DOHH2 (cell line): ENCODE data around the gene C16orf95.

ENCODE experiments used
- H3F3A ChIP-seq: fragments of 200-600 bp; sonication (generic), shearing (Covaris generic); 2 replicates; pipeline ENCODE4 v1.6.0; 2016; ENCODE audit warnings: antibody characterized with exemption, mild to moderate bottlenecking; ENCODE audit not compliant: control insufficient read depth, insufficient read depth
- H3K27ac ChIP-seq: fragments of 200-600 bp; sonication (generic); 2 replicates; pipeline ENCODE4 v1.5.1; 2014; ENCODE audit warnings: low read depth, mild to moderate bottlenecking, low read length, moderate library complexity
- H3K27me3 ChIP-seq: fragments of 200-600 bp; sonication (generic); 2 replicates; pipeline ENCODE4 v1.6.1; 2014; ENCODE audit warnings: mild to moderate bottlenecking, low read length, mixed read lengths; ENCODE audit not compliant: control insufficient read depth
- H3K36me3 ChIP-seq: fragments of 200-600 bp; sonication (generic); 2 replicates; pipeline ENCODE4 v1.6.1; 2014; ENCODE audit warnings: mild to moderate bottlenecking, low read length, moderate library complexity, mixed read lengths; ENCODE audit not compliant: control insufficient read depth
- H3K4me1 ChIP-seq: fragments of 200-600 bp; sonication (generic); 2 replicates; pipeline ENCODE4 v1.6.1; 2014; ENCODE audit warnings: mild to moderate bottlenecking, low read length, mixed read lengths; ENCODE audit not compliant: control insufficient read depth
- H3K4me2 ChIP-seq: fragments of 200-600 bp; sonication (generic); 2 replicates; pipeline ENCODE4 v1.6.0; 2014; ENCODE audit warnings: mild to moderate bottlenecking, low read length, moderate library complexity
- H3K4me3 ChIP-seq: fragments of 200-600 bp; sonication (generic); 2 replicates; pipeline ENCODE4 v1.5.1; 2014; ENCODE audit warnings: mild to moderate bottlenecking, low read length, mixed read lengths
- H3K79me2 ChIP-seq: fragments of 200-600 bp; sonication (generic); 2 replicates; pipeline ENCODE4 v1.6.1; 2014; ENCODE audit warnings: mild to moderate bottlenecking, low read length, mixed read lengths; ENCODE audit not compliant: control insufficient read depth
- H3K9me2 ChIP-seq: fragments of 200-600 bp; sonication (generic); replicated peaks from 2 replicates; pipeline ENCODE4 v1.6.1; 2014; ENCODE audit warnings: mild to moderate bottlenecking, low read length, mixed read lengths; ENCODE audit not compliant: control insufficient read depth
- H3K9me3 ChIP-seq: fragments of 200-600 bp; sonication (generic); 2 replicates; pipeline ENCODE4 v1.6.1; 2014; ENCODE audit warnings: antibody characterized with exemption, low read length, mixed read lengths; ENCODE audit not compliant: control insufficient read depth, insufficient read depth
- H4K20me1 ChIP-seq: fragments of 200-600 bp; sonication (generic); 2 replicates; pipeline ENCODE4 v1.6.0; 2014; ENCODE audit warnings: low read depth, mild to moderate bottlenecking, antibody characterized with exemption, low read length, moderate library complexity; ENCODE audit not compliant: control insufficient read depth, insufficient read depth
- EZH2phosphoT487 ChIP-seq: fragments of 200-600 bp; sonication (generic); IDR thresholded peaks from 2 replicates; pipeline ENCODE4 v1.6.1; 2017; ENCODE audit warnings: borderline replicate concordance, mild to moderate bottlenecking, antibody characterized with exemption, low read length, moderate library complexity, mixed read lengths
- TF ChIP-seq, protein P1 (sequence below): fragments of 200-600 bp; sonication (generic); IDR thresholded peaks from one replicate; pipeline ENCODE4 v1.5.1; 2014; ENCODE audit warnings: antibody characterized with exemption, mild to moderate bottlenecking, low read depth, low read length; ENCODE audit not compliant: poor library complexity, severe bottlenecking

The C16orf95 gene

DNA sequence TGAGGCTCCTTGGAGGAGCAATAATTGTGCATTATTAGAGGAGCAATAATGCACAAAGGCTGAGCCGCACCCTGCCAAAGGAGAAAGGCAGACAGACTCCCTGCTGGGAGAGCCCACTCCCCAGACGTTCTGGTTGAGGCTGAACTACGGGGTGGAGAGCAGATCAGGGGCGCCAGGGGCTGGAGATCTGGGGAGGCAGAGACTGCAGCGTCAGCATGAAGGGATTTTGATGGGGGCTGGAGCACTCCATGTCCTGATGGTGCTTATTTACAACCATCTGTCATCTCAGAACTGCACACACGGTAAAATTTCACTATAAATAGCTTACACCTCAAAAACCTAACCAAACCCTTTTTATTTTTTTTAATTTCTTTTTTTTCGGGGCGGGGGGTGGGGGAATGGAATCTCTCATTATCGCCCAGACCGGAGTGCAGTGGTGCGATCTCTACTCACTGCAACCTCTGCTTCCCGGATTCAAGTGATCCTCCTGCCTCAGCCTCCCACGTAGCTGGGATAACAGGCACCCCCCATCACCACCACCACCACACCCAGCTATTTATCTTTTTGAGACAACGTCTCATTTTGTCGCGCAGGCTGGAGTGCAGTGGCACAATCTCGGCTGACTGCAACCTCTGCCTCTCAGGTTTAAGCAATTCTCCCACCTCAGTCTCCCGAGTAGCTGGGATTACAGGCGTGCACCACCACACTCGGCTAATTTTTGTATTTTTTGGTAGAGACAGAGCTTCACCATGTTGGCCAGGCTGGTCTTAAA lies 4.3 kb upstream of the C16orf95 start:
- Histone ChIP-seq H3K27me3 (no peaks in the 10 kb centered on the region), H3F3A (peaks cover 3% of the 10 kb centered on the region; the same call in 1 of the 2 replicates), H3K9me3 (no peaks in the 10 kb centered on the region), H3K4me3 (no peak overlapping the region), H3K4me1 (peaks cover 16% of the 10 kb centered on the region), H3K36me3 (peaks cover 19% of the 10 kb centered on the region), H3K27ac (no peak overlapping the region), H3K79me2 (peaks cover 28% of the 10 kb centered on the region), H4K20me1 (no peaks in the 10 kb centered on the region), H3K4me2 (no peak overlapping the region), H3K9me2 (no peaks in the 10 kb centered on the region)
- TF ChIP-seq, protein P1, sequence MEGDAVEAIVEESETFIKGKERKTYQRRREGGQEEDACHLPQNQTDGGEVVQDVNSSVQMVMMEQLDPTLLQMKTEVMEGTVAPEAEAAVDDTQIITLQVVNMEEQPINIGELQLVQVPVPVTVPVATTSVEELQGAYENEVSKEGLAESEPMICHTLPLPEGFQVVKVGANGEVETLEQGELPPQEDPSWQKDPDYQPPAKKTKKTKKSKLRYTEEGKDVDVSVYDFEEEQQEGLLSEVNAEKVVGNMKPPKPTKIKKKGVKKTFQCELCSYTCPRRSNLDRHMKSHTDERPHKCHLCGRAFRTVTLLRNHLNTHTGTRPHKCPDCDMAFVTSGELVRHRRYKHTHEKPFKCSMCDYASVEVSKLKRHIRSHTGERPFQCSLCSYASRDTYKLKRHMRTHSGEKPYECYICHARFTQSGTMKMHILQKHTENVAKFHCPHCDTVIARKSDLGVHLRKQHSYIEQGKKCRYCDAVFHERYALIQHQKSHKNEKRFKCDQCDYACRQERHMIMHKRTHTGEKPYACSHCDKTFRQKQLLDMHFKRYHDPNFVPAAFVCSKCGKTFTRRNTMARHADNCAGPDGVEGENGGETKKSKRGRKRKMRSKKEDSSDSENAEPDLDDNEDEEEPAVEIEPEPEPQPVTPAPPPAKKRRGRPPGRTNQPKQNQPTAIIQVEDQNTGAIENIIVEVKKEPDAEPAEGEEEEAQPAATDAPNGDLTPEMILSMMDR = no peak

GRCh38 chr16:87320510-87321227 lies 3.5 kb upstream of the C16orf95 start:
- Histone ChIP-seq H3F3A (peaks cover 3% of the 10 kb centered on the region; the same call in 1 of the 2 replicates), H3K4me2 (no peak overlapping the region), H3K4me1 (peaks cover 21% of the 10 kb centered on the region), H3K4me3 (no peak overlapping the region), H3K79me2 (peaks cover 33% of the 10 kb centered on the region), H3K9me2 (no peaks in the 10 kb centered on the region), H4K20me1 (no peaks in the 10 kb centered on the region), H3K36me3 (peaks cover 19% of the 10 kb centered on the region), H3K27ac (no peak overlapping the region), H3K27me3 (no peaks in the 10 kb centered on the region), H3K9me3 (no peaks in the 10 kb centered on the region)
- TF ChIP-seq, protein P1 = no peak
- no peak for TF ChIP-seq EZH2phosphoT487

DNA sequence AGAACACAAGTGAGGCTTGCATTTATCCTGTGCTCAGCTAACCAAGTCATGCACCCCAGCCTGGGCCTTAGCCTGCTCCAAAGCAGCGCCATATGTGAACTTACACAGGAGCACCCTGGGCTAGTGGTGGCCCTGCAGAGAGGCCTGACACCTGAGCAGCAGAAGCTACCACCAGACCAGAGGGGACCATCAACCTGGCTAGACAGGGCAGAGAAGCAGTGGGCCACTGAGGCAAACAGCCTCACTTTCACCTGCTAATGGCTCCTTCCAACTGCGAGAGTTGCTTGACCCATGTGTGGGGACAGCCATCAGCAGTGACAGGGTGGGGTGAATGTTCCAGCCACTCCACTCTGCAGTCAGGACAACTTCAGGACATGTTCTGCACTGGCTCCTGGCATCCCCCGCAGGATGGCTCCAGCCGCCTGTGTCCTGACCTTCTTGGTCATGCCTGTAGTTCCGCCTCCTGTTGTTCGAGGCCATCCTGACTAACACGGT lies 2.9 kb upstream of the C16orf95 start:
- Histone ChIP-seq H4K20me1 (no peaks in the 10 kb centered on the region), H3K79me2 (peaks cover 33% of the 10 kb centered on the region), H3K36me3 (peaks cover 19% of the 10 kb centered on the region), H3K4me1 (peaks cover 21% of the 10 kb centered on the region), H3K9me2 (no peaks in the 10 kb centered on the region), H3K27ac (no peak overlapping the region), H3F3A (peaks cover 3% of the 10 kb centered on the region; the same call in 1 of the 2 replicates), H3K27me3 (no peaks in the 10 kb centered on the region), H3K4me3 (no peak overlapping the region), H3K4me2 (no peak overlapping the region), H3K9me3 (no peaks in the 10 kb centered on the region)
- no peak for TF ChIP-seq EZH2phosphoT487

DNA sequence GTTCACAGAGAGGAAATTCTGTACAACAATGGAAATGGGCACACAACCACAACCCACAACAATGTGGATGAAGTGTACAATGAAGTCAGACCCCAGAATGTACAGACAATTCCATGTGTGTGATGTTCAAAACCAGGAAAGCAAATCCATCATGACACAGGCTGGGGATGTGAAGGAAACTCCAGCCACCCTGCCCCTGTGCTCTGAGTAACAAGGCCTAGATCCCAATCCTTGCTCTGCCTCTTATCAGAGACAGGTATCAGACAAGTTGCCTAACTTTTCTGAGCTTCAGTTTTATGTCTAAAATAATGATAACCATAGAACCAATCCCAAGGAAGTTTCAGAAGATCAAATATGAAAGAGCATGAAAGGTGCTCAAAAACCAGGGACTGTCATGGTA lies 1.8 kb upstream of the C16orf95 start:
- Histone ChIP-seq H3K27ac (no peak overlapping the region), H3F3A (peaks cover 3% of the 10 kb centered on the region; the same call in 1 of the 2 replicates), H3K79me2 (peaks cover 33% of the 10 kb centered on the region), H3K4me1 (peaks cover 21% of the 10 kb centered on the region), H3K9me3 (no peaks in the 10 kb centered on the region), H3K9me2 (no peaks in the 10 kb centered on the region), H3K36me3 (peaks cover 19% of the 10 kb centered on the region), H3K27me3 (no peaks in the 10 kb centered on the region), H4K20me1 (no peaks in the 10 kb centered on the region), H3K4me2 (peak overlapping the region; percentile 88), H3K4me3 (peak overlapping the region; percentile 87)
- TF ChIP-seq, protein P1 = no peak
- no peak for TF ChIP-seq EZH2phosphoT487
